GM12878 (cell line): ENCODE data around the gene FUZ. TPM values are rescaled to one million over a fixed set of nuclear protein-coding genes. Genes with fewer than 3 reads are reported as not detected.

Source experiments
- CBX5 ChIP-seq: sonication (generic); IDR thresholded peaks from 2 replicates; pipeline ENCODE4 v1.6.1; 2016; ENCODE audit warnings: low read depth, moderate library complexity, mild to moderate bottlenecking, inconsistent platforms
- CEBPZ ChIP-seq: fragments of 150-350 bp; IDR thresholded peaks from 2 replicates; pipeline ENCODE4 v1.6.1; 2016; ENCODE audit warnings: low read depth, low read length
- JUND ChIP-seq: IDR thresholded peaks from 2 replicates; pipeline ENCODE4 v1.6.1; 2012; ENCODE audit warnings: low read depth, mild to moderate bottlenecking, low read length, improper control_type of control experiment, moderate library complexity
- SKIL ChIP-seq: fragments of 450-650 bp; IDR thresholded peaks from 2 replicates; pipeline ENCODE4 v1.6.1; 2017; ENCODE audit warnings: mild to moderate bottlenecking, low read depth, inconsistent platforms; ENCODE audit not compliant: poor library complexity, severe bottlenecking
- SUPT20H ChIP-seq: IDR thresholded peaks from 2 replicates; pipeline ENCODE4 v1.6.1; 2011; ENCODE audit warnings: low read depth, mild to moderate bottlenecking, low read length, moderate library complexity, borderline replicate concordance; ENCODE audit not compliant: control insufficient read depth
- TAF1 ChIP-seq: IDR thresholded peaks from 2 replicates; pipeline ENCODE4 v1.6.1; 2011; ENCODE audit warnings: mild to moderate bottlenecking, low read depth, low read length, borderline replicate concordance
- microRNA-seq: library from miRNA; unstranded; fragments of <30 nt; microRNA quantifications from one replicate; pipeline ENCODE4, GENCODE V29; 2018
- polyA plus RNA-seq, 11 experiments: library from polyadenylated mRNA; depleted of rRNA in 4 of 11; unstranded in 6 of 11; stranded (reverse) in 5 of 11; fragments of >200 nt; fragmentation: Nextera tagmentation in 4 of 11; fragmentation: Illumina TruSeq in 1 of 11; extraction: Ambion mirVana in 4 of 11; extraction: Trizol in 1 of 11; gene quantifications; 1 replicate in 1 of 11; 2 replicates in 10 of 11; pipeline versions ENCODE4 v1.2.1 to v1.2.3, GENCODE V29; 2011 to 2016; ENCODE audit warnings: inconsistent platforms in 2 of 11, missing spikeins in 2 of 11, low read depth in 1 of 11
- small RNA-seq: library from RNA; depleted of rRNA; stranded (forward); fragments of <200 nt; gene quantifications from one replicate; pipeline ENCODE3, GENCODE V24; 2014
- total RNA-seq, 4 experiments: library from RNA; depleted of rRNA in 3 of 4; stranded (reverse); fragments of >200 nt in 3 of 4; fragmentation: Illumina TruSeq in 1 of 4; extraction: Trizol in 1 of 4; gene quantifications; 2 replicates each; pipeline versions ENCODE4 v1.2.1 to v1.2.3, GENCODE V29; 2013 to 2021

FUZ gene
- total and polyA plus RNA-seq, 10 of the 15 experiments (the other 5 are each of a cell fraction or from before 2014, with no cell fraction given) = 0.18 to 11.5 (median 8.8) TPM

GRCh38 chr19:49758292-49758691 is 54.8 kb downstream of the FUZ start (continued):
- TF ChIP-seq SKIL (no peak), CBX5 (no peak), SUPT20H (no peak), JUND (no peak), TAF1 (no peak), CEBPZ (no peak)

Small RNA genes within 50 kb of the gene (microRNA-seq; reads per million reads assigned to microRNA genes)
- gene MIR4749 (2.1 reads per million, percentile 6 among the genes with 10 or more reads in this experiment), gene MIR6799 (3.4 reads per million, percentile 18 among the genes with 10 or more reads in this experiment), gene MIR6800 (not detected)

Small RNA genes within 50 kb of the gene (small RNA-seq; reads per million reads assigned to genes)
- gene MIR4749 (0.16 reads per million), gene MIR6799 (not detected), gene RNU6-841P (not detected)

Other genes starting within 250 kb of the FUZ start
Only the 7 nearest of the 23 such genes appear.
- gene TSKS, start 50.0 kb downstream of the FUZ start, total RNA-seq (2014; rRNA removed) = not detected in 2 replicates
- gene TSKS, start 50.0 kb downstream of the FUZ start, total RNA-seq (2014; rRNA removed; fragmentation: Illumina TruSeq; extraction: Trizol) = not detected in 2 replicates
- gene TSKS, start 50.0 kb downstream of the FUZ start, total RNA-seq (2021) = not detected in 2 replicates
- not detected in 2 replicates for gene TSKS, start 50.0 kb downstream of the FUZ start, polyA plus RNA-seq (2011; rRNA removed)
- gene TSKS, start 50.0 kb downstream of the FUZ start, polyA plus RNA-seq (2014; fragmentation: Illumina TruSeq; extraction: Trizol) = not detected in 2 replicates
- not detected for gene TSKS, start 50.0 kb downstream of the FUZ start, polyA plus RNA-seq (2014; fragmentation: Nextera tagmentation; extraction: Ambion mirVana)
- gene TSKS, start 50.0 kb downstream of the FUZ start, polyA plus RNA-seq (2014; rRNA removed) = 0.08 TPM in 1 of 2 replicates, not detected in the other
- gene TSKS, start 50.0 kb downstream of the FUZ start, polyA plus RNA-seq (2016; fragmentation: Nextera tagmentation; extraction: Ambion mirVana) = not detected
- 45.1 and 51.0 TPM in 2 replicates for gene AP2A1, start 46.3 kb downstream of the FUZ start, total RNA-seq (2014; rRNA removed)
- 12.4 and 14.7 TPM in 2 replicates for gene AP2A1, start 46.3 kb downstream of the FUZ start, total RNA-seq (2014; rRNA removed; fragmentation: Illumina TruSeq; extraction: Trizol)
- 71.8 and 78.8 TPM in 2 replicates for gene AP2A1, start 46.3 kb downstream of the FUZ start, total RNA-seq (2021)
- gene AP2A1, start 46.3 kb downstream of the FUZ start, polyA plus RNA-seq (2011; rRNA removed) = 7.7 and 23.7 TPM in 2 replicates
- gene AP2A1, start 46.3 kb downstream of the FUZ start, polyA plus RNA-seq (2014; fragmentation: Illumina TruSeq; extraction: Trizol) = 10.1 and 16.8 TPM in 2 replicates
- under 1 TPM; 0.68 to 0.84 TPM for gene AP2A1, start 46.3 kb downstream of the FUZ start, polyA plus RNA-seq (2014; fragmentation: Nextera tagmentation; extraction: Ambion mirVana)
- 46.3 and 66.2 TPM in 2 replicates for gene AP2A1, start 46.3 kb downstream of the FUZ start, polyA plus RNA-seq (2014; rRNA removed)
- 10 to 100 TPM; 44.0 TPM for gene AP2A1, start 46.3 kb downstream of the FUZ start, polyA plus RNA-seq (2016; fragmentation: Nextera tagmentation; extraction: Ambion mirVana)
- 12.8 and 15.6 TPM in 2 replicates for gene MED25, start 5.0 kb upstream of the FUZ start, total RNA-seq (2014; rRNA removed)
- 8.0 and 8.2 TPM in 2 replicates for gene MED25, start 5.0 kb upstream of the FUZ start, total RNA-seq (2014; rRNA removed; fragmentation: Illumina TruSeq; extraction: Trizol)
- 49.5 and 53.9 TPM in 2 replicates for gene MED25, start 5.0 kb upstream of the FUZ start, total RNA-seq (2021)
- gene MED25, start 5.0 kb upstream of the FUZ start, polyA plus RNA-seq (2011; rRNA removed) = 12.6 and 15.5 TPM in 2 replicates
- gene MED25, start 5.0 kb upstream of the FUZ start, polyA plus RNA-seq (2014; fragmentation: Illumina TruSeq; extraction: Trizol) = 14.3 and 32.4 TPM in 2 replicates
- gene MED25, start 5.0 kb upstream of the FUZ start, polyA plus RNA-seq (2014; fragmentation: Nextera tagmentation; extraction: Ambion mirVana) = 1 to 10 TPM; 3.5 to 5.2 TPM
- 24.5 and 34.4 TPM in 2 replicates for gene MED25, start 5.0 kb upstream of the FUZ start, polyA plus RNA-seq (2014; rRNA removed)
- gene MED25, start 5.0 kb upstream of the FUZ start, polyA plus RNA-seq (2016; fragmentation: Nextera tagmentation; extraction: Ambion mirVana) = 10 to 100 TPM; 18.7 to 20.7 TPM
- gene PTOV1, start 37.9 kb upstream of the FUZ start, total RNA-seq (2014; rRNA removed) = 28.7 and 36.6 TPM in 2 replicates
- gene PTOV1, start 37.9 kb upstream of the FUZ start, total RNA-seq (2014; rRNA removed; fragmentation: Illumina TruSeq; extraction: Trizol) = 17.8 and 18.1 TPM in 2 replicates
- gene PTOV1, start 37.9 kb upstream of the FUZ start, total RNA-seq (2021) = 76.7 and 83.5 TPM in 2 replicates
- 13.2 and 23.4 TPM in 2 replicates for gene PTOV1, start 37.9 kb upstream of the FUZ start, polyA plus RNA-seq (2011; rRNA removed)
- 3.6 and 21.2 TPM in 2 replicates for gene PTOV1, start 37.9 kb upstream of the FUZ start, polyA plus RNA-seq (2014; fragmentation: Illumina TruSeq; extraction: Trizol)
- gene PTOV1, start 37.9 kb upstream of the FUZ start, polyA plus RNA-seq (2014; fragmentation: Nextera tagmentation; extraction: Ambion mirVana) = 10 to 100 TPM in 1 of 2 experiments, 1 to 10 TPM in 1; 3.2 to 10.6 TPM
- 38.1 and 41.5 TPM in 2 replicates for gene PTOV1, start 37.9 kb upstream of the FUZ start, polyA plus RNA-seq (2014; rRNA removed)
- gene PTOV1, start 37.9 kb upstream of the FUZ start, polyA plus RNA-seq (2016; fragmentation: Nextera tagmentation; extraction: Ambion mirVana) = 10 to 100 TPM; 14.8 to 45.0 TPM
- 42.3 and 55.5 TPM in 2 replicates for gene PNKP, start 54.3 kb upstream of the FUZ start, total RNA-seq (2014; rRNA removed)
- gene PNKP, start 54.3 kb upstream of the FUZ start, total RNA-seq (2014; rRNA removed; fragmentation: Illumina TruSeq; extraction: Trizol) = 19.3 and 20.2 TPM in 2 replicates
- 61.4 and 82.3 TPM in 2 replicates for gene PNKP, start 54.3 kb upstream of the FUZ start, total RNA-seq (2021)
- 9.2 and 14.6 TPM in 2 replicates for gene PNKP, start 54.3 kb upstream of the FUZ start, polyA plus RNA-seq (2011; rRNA removed)
- gene PNKP, start 54.3 kb upstream of the FUZ start, polyA plus RNA-seq (2014; fragmentation: Illumina TruSeq; extraction: Trizol) = 15.1 and 20.3 TPM in 2 replicates
- gene PNKP, start 54.3 kb upstream of the FUZ start, polyA plus RNA-seq (2014; fragmentation: Nextera tagmentation; extraction: Ambion mirVana) = 1 to 10 TPM; 2.9 to 4.0 TPM
- 73.5 and 77.2 TPM in 2 replicates for gene PNKP, start 54.3 kb upstream of the FUZ start, polyA plus RNA-seq (2014; rRNA removed)
- gene PNKP, start 54.3 kb upstream of the FUZ start, polyA plus RNA-seq (2016; fragmentation: Nextera tagmentation; extraction: Ambion mirVana) = 10 to 100 TPM; 46.2 to 47.4 TPM
- 7.7 and 9.3 TPM in 2 replicates for gene AKT1S1, start 64.1 kb upstream of the FUZ start, total RNA-seq (2014; rRNA removed)
- gene AKT1S1, start 64.1 kb upstream of the FUZ start, total RNA-seq (2014; rRNA removed; fragmentation: Illumina TruSeq; extraction: Trizol) = 3.8 and 5.1 TPM in 2 replicates
- gene AKT1S1, start 64.1 kb upstream of the FUZ start, total RNA-seq (2021) = 20.9 and 21.4 TPM in 2 replicates
- 7.2 and 13.1 TPM in 2 replicates for gene AKT1S1, start 64.1 kb upstream of the FUZ start, polyA plus RNA-seq (2011; rRNA removed)
- gene AKT1S1, start 64.1 kb upstream of the FUZ start, polyA plus RNA-seq (2014; fragmentation: Illumina TruSeq; extraction: Trizol) = 9.4 and 11.6 TPM in 2 replicates
- gene AKT1S1, start 64.1 kb upstream of the FUZ start, polyA plus RNA-seq (2014; fragmentation: Nextera tagmentation; extraction: Ambion mirVana) = 1 to 10 TPM in 1 of 2 experiments, under 1 TPM in 1; 0.43 to 1.2 TPM
- 23.0 and 24.5 TPM in 2 replicates for gene AKT1S1, start 64.1 kb upstream of the FUZ start, polyA plus RNA-seq (2014; rRNA removed)
- gene AKT1S1, start 64.1 kb upstream of the FUZ start, polyA plus RNA-seq (2016; fragmentation: Nextera tagmentation; extraction: Ambion mirVana) = 10 to 100 TPM; 13.4 to 15.4 TPM
- gene TBC1D17, start 64.4 kb upstream of the FUZ start, total RNA-seq (2014; rRNA removed) = 3.5 and 3.6 TPM in 2 replicates
- gene TBC1D17, start 64.4 kb upstream of the FUZ start, total RNA-seq (2014; rRNA removed; fragmentation: Illumina TruSeq; extraction: Trizol) = 3.1 and 3.2 TPM in 2 replicates
- 20.4 and 20.9 TPM in 2 replicates for gene TBC1D17, start 64.4 kb upstream of the FUZ start, total RNA-seq (2021)
- gene TBC1D17, start 64.4 kb upstream of the FUZ start, polyA plus RNA-seq (2011; rRNA removed) = 11.7 and 18.9 TPM in 2 replicates
- gene TBC1D17, start 64.4 kb upstream of the FUZ start, polyA plus RNA-seq (2014; fragmentation: Illumina TruSeq; extraction: Trizol) = 8.6 and 10.9 TPM in 2 replicates
- under 1 TPM; 0.42 to 0.52 TPM for gene TBC1D17, start 64.4 kb upstream of the FUZ start, polyA plus RNA-seq (2014; fragmentation: Nextera tagmentation; extraction: Ambion mirVana)
- gene TBC1D17, start 64.4 kb upstream of the FUZ start, polyA plus RNA-seq (2014; rRNA removed) = 17.4 and 22.3 TPM in 2 replicates
- gene TBC1D17, start 64.4 kb upstream of the FUZ start, polyA plus RNA-seq (2016; fragmentation: Nextera tagmentation; extraction: Ambion mirVana) = 10 to 100 TPM; 11.5 to 13.2 TPM